IMR-90 (cell line): ENCODE results near the gene NDUFA3. TPM values are rescaled to one million over a fixed set of nuclear protein-coding genes. Genes with fewer than 3 reads are reported as not detected.

Experiments
- ATAC-seq: fragments of 200-7000 bp; cut with Tn5 transposase; 2 replicates; pipeline ENCODE4 v1.9.1; 2020; ENCODE audit warnings: low read depth, mild to moderate bottlenecking, moderate library complexity
- BruUV-seq: library from RNA; stranded (reverse); fragments of 400-500 nt; replicated peaks from 2 replicates; lab custom pipeline; 2021; lab: Mats Ljungman, UMichigan
- CTCF ChIA-PET: fragments of 300-600 bp; formaldehyde crosslinking; extraction: SDS; loops from one replicate; lab custom pipeline; 2021; ENCODE audit warnings: antibody characterized with exemption; lab: Yijun Ruan, JAX
- POLR2A ChIA-PET: fragments of 300-600 bp; sonication (Branson Sonifier 250); formaldehyde crosslinking; loops from one replicate; lab custom pipeline; 2022; ENCODE audit warnings: antibody characterized with exemption; ENCODE audit not compliant: unreplicated experiment; lab: Charles Lee
- DNase-seq: peaks from one replicate; pipeline ENCODE4 v3.0.0; 2013
- H2AFZ ChIP-seq: replicated peaks from 2 replicates; pipeline ENCODE3; 2013; ENCODE audit warnings: low read length, mild to moderate bottlenecking; ENCODE audit not compliant: poor library complexity
- H2AK5ac ChIP-seq: 2 replicates; pipeline ENCODE4 v1.6.1; 2013; ENCODE audit warnings: low read depth, low read length, inconsistent platforms
- H2AK9ac ChIP-seq: replicated peaks from 2 replicates; pipeline ENCODE3; 2013; ENCODE audit warnings: mild to moderate bottlenecking, low read depth, low read length, moderate library complexity; ENCODE audit not compliant: poor library complexity
- H2BK120ac ChIP-seq: 2 replicates; pipeline ENCODE4 v1.6.1; 2013; ENCODE audit warnings: low read depth, low read length, inconsistent platforms
- H2BK15ac ChIP-seq: 3 replicates; pipeline ENCODE4 v1.6.1; 2013; ENCODE audit warnings: low read depth, low read length, inconsistent platforms
- H2BK20ac ChIP-seq: 2 replicates; pipeline ENCODE4 v1.6.1; 2013; ENCODE audit warnings: low read depth, mild to moderate bottlenecking, inconsistent platforms, low read length, moderate library complexity
- H2BK5ac ChIP-seq: 2 replicates; pipeline ENCODE4 v1.6.1; 2013; ENCODE audit warnings: mild to moderate bottlenecking, low read depth, low read length, inconsistent platforms; ENCODE audit not compliant: poor library complexity, severe bottlenecking
- H3K14ac ChIP-seq: replicated peaks from 2 replicates; pipeline ENCODE4 v1.6.1; 2013; ENCODE audit warnings: low read depth, low read length, inconsistent platforms
- H3K18ac ChIP-seq: 2 replicates; pipeline ENCODE4 v1.6.1; 2013; ENCODE audit warnings: low read depth, low read length, control low read depth
- H3K23ac ChIP-seq: 2 replicates; pipeline ENCODE4 v1.6.1; 2013; ENCODE audit warnings: low read depth, low read length, inconsistent platforms
- H3K27ac ChIP-seq: 2 replicates; pipeline ENCODE4 v1.5.1; 2013; ENCODE audit warnings: mild to moderate bottlenecking, control low read depth, low read length; ENCODE audit not compliant: insufficient read depth
- H3K27me3 ChIP-seq: 2 replicates; pipeline ENCODE4 v1.6.1; 2013; ENCODE audit warnings: low read length; ENCODE audit not compliant: control insufficient read depth, insufficient read depth
- H3K36me3 ChIP-seq: 2 replicates; pipeline ENCODE4 v1.6.1; 2013; ENCODE audit warnings: low read length, mixed read lengths; ENCODE audit not compliant: control insufficient read depth, insufficient read depth
- H3K4ac ChIP-seq: 2 replicates; pipeline ENCODE4 v1.6.1; 2013; ENCODE audit warnings: low read depth, low read length, inconsistent platforms
- H3K4me1 ChIP-seq: 2 replicates; pipeline ENCODE4 v1.6.1; 2013; ENCODE audit warnings: low read length, mixed read lengths; ENCODE audit not compliant: control insufficient read depth, insufficient read depth
- H3K4me2 ChIP-seq: 2 replicates; pipeline ENCODE4 v1.6.1; 2013; ENCODE audit warnings: low read depth, mild to moderate bottlenecking, control low read depth, low read length, moderate library complexity
- H3K4me3 ChIP-seq: 2 replicates; pipeline ENCODE4 v1.5.1; 2013; ENCODE audit warnings: low read depth, mild to moderate bottlenecking, control low read depth, low read length, moderate library complexity; ENCODE audit not compliant: insufficient read depth
- H3K56ac ChIP-seq: 2 replicates; pipeline ENCODE4 v1.6.1; 2013; ENCODE audit warnings: low read length, inconsistent platforms; ENCODE audit not compliant: insufficient read depth; ENCODE audit errors: extremely low read depth
- H3K79me1 ChIP-seq, 2 experiments: 2 replicates each; pipeline ENCODE4 v1.6.1; 2013; ENCODE audit warnings: low read length in 2 of 2, inconsistent platforms in 1 of 2, low read depth in 1 of 2
- H3K9ac ChIP-seq: 2 replicates; pipeline ENCODE4 v1.6.1; 2013; ENCODE audit warnings: low read depth, low read length, control low read depth
- H3K9me1 ChIP-seq: 2 replicates; pipeline ENCODE4 v1.6.1; 2013; ENCODE audit warnings: low read length, inconsistent platforms; ENCODE audit not compliant: insufficient read depth
- H3K9me3 ChIP-seq: 2 replicates; pipeline ENCODE4 v1.6.1; 2013; ENCODE audit warnings: low read length; ENCODE audit not compliant: control insufficient read depth, insufficient read depth
- H4K20me1 ChIP-seq: 2 replicates; pipeline ENCODE4 v1.6.1; 2013; ENCODE audit warnings: low read length, inconsistent platforms; ENCODE audit not compliant: insufficient read depth
- H4K5ac ChIP-seq: 2 replicates; pipeline ENCODE4 v1.6.1; 2013; ENCODE audit warnings: mild to moderate bottlenecking, low read depth, low read length, control low read depth
- H4K8ac ChIP-seq, 2 experiments: 2 replicates each; pipeline ENCODE4 v1.6.1; 2013; ENCODE audit warnings: low read depth in 2 of 2, low read length in 2 of 2, control low read depth in 1 of 2, inconsistent platforms in 1 of 2
- H4K91ac ChIP-seq: 2 replicates; pipeline ENCODE4 v1.6.1; 2013; ENCODE audit warnings: low read depth, low read length, inconsistent platforms; ENCODE audit not compliant: insufficient read depth
- BHLHE40 ChIP-seq: fragments of 150-350 bp; IDR thresholded peaks from 2 replicates; pipeline ENCODE4 v1.6.1; 2016; ENCODE audit warnings: mild to moderate bottlenecking, low read depth, low read length
- CEBPB ChIP-seq: IDR thresholded peaks from 2 replicates; pipeline ENCODE4 v1.6.1; 2012; ENCODE audit warnings: low read depth, low read length, improper control_type of control experiment
- CHD1 ChIP-seq: IDR thresholded peaks from 2 replicates; pipeline ENCODE4 v1.6.1; 2012; ENCODE audit warnings: low read depth, low read length, improper control_type of control experiment
- CTCF ChIP-seq: conservative IDR thresholded peaks from 2 replicates; pipeline ENCODE4 v1.5.1; 2012; ENCODE audit warnings: mild to moderate bottlenecking, low read depth, low read length, improper control_type of control experiment
- ELK1 ChIP-seq: fragments of 150-350 bp; IDR thresholded peaks from 2 replicates; pipeline ENCODE4 v1.6.1; 2016; ENCODE audit warnings: low read depth, mild to moderate bottlenecking, low read length, moderate library complexity, borderline replicate concordance
- FOS ChIP-seq: fragments of 150-350 bp; IDR thresholded peaks from 2 replicates; pipeline ENCODE4 v1.6.1; 2016; ENCODE audit warnings: low read depth, low read length
- MAZ ChIP-seq: IDR thresholded peaks from 2 replicates; pipeline ENCODE4 v1.6.1; 2012; ENCODE audit warnings: low read depth, mild to moderate bottlenecking, low read length, improper control_type of control experiment, moderate library complexity, borderline replicate concordance
- MXI1 ChIP-seq: IDR thresholded peaks from 2 replicates; pipeline ENCODE4 v1.6.1; 2012; ENCODE audit warnings: low read depth, mild to moderate bottlenecking, low read length, moderate library complexity, borderline replicate concordance
- NFE2L2 ChIP-seq: fragments of 150-350 bp; IDR thresholded peaks from 2 replicates; pipeline ENCODE4 v1.6.1; 2016; ENCODE audit warnings: low read depth, mild to moderate bottlenecking, low read length
- POLR2A ChIP-seq: IDR thresholded peaks from 2 replicates; pipeline ENCODE4 v1.6.1; 2012; ENCODE audit warnings: mild to moderate bottlenecking, low read depth, low read length
- RAD21 ChIP-seq: IDR thresholded peaks from 2 replicates; pipeline ENCODE4 v1.6.1; 2012; ENCODE audit warnings: low read length, improper control_type of control experiment
- RCOR1 ChIP-seq: IDR thresholded peaks from 2 replicates; pipeline ENCODE4 v1.6.1; 2012; ENCODE audit warnings: mild to moderate bottlenecking, low read length, improper control_type of control experiment; ENCODE audit not compliant: insufficient replicate concordance
- RFX5 ChIP-seq: IDR thresholded peaks from 2 replicates; pipeline ENCODE4 v1.8.0; 2012; ENCODE audit warnings: low read depth, mild to moderate bottlenecking, low read length, moderate library complexity
- SMC3 ChIP-seq: fragments of 150-350 bp; IDR thresholded peaks from 2 replicates; pipeline ENCODE4 v1.6.1; 2016; ENCODE audit warnings: low read depth, mild to moderate bottlenecking, antibody characterized with exemption, low read length, moderate library complexity
- USF2 ChIP-seq: fragments of 150-350 bp; IDR thresholded peaks from 2 replicates; pipeline ENCODE4 v1.6.1; 2017; ENCODE audit warnings: mild to moderate bottlenecking, antibody characterized with exemption, low read length, low read depth
- WGBS, 2 experiments: methylation state at CpG; one replicate each; pipeline versions ENCODE4 v1.1.5 to v1.1.7; 2013; ENCODE audit warnings: missing lambda C conversion rate in 2 of 2; ENCODE audit not compliant: insufficient read length in 1 of 2; ENCODE audit errors: extremely low coverage in 2 of 2; 5-methylcytosine and 5-hydroxymethylcytosine counted together
- dilution Hi-C: fragments of 300-500 bp; cut with HindIII; formaldehyde crosslinking; loops from one replicate; pipeline ENCODE4 v1.14.3; 2018; ENCODE audit warnings: low sequenced_read_pairs; ENCODE audit not compliant: unreplicated experiment
- in situ Hi-C: fragments of 300-500 bp; cut with MboI; formaldehyde crosslinking; loops from 3 replicates; pipeline ENCODE4 v1.14.3; 2019; ENCODE audit warnings: low sequenced_read_pairs, inconsistent platforms, mixed read lengths
- intact Hi-C: fragments of 100-400 bp; cut with micrococcal nuclease; formaldehyde crosslinking; loops from 2 replicates; pipeline ENCODE4 v1.10.0; 2022
- polyA plus RNA-seq, 3 experiments: library from polyadenylated mRNA; depleted of rRNA; stranded (reverse); fragments of >200 nt; gene quantifications; 2 replicates each; pipeline ENCODE4 v1.2.3, GENCODE V29; 2012; ENCODE audit warnings: low replicate concordance in 1 of 3
- total RNA-seq: library from RNA; depleted of rRNA; stranded (reverse); fragments of >200 nt; gene quantifications from 2 replicates; pipeline ENCODE4 v1.2.3, GENCODE V29; 2012

Gene NDUFA3
- total and polyA plus RNA-seq, 2 of the 4 experiments (the other 2 are of a cell fraction), result 7.9 to 85.0 TPM

- WGBS, 2 experiments, result 89% methylated on average over 9 of the region's 12 CpGs; no CpG with 5 or more reads in 1 of the 2 experiments
- no peak overlapping the region for H3K27ac ChIP-seq
- H3K14ac ChIP-seq, result no peak overlapping the region
- no peak overlapping the region for H3K4ac ChIP-seq
- no peak overlapping the region for H2BK15ac ChIP-seq
- H2BK20ac ChIP-seq, result no peak overlapping the region
- no peak overlapping the region for H4K8ac ChIP-seq
- in situ Hi-C loops, result loop anchor here (25.0 kb wide), 1 partner anchor 1513 kb away; the partner anchor contains the start of gene U2AF2
- H3K56ac ChIP-seq, result no peak overlapping the region
- no peak overlapping the region for H3K18ac ChIP-seq
- no peak overlapping the region for H2AK9ac ChIP-seq
- no peak overlapping the region for H4K91ac ChIP-seq
- DNase-seq (no peak), ATAC-seq (no peak)
- H3K4me3 ChIP-seq, result no peak overlapping the region
- BruUV-seq, result no TSS peak
- H2AK5ac ChIP-seq, result no peak overlapping the region
- CTCF ChIA-PET, result no interaction called here
- H3K27me3 ChIP-seq, result no peaks in the 10 kb centered on the region
- no peak overlapping the region for H2AFZ ChIP-seq
- H3K9me3 ChIP-seq, result no peaks in the 10 kb centered on the region
- H4K5ac ChIP-seq, result no peak overlapping the region
- H4K20me1 ChIP-seq, result peaks cover 11% of the 10 kb centered on the region; the same call in 1 of the 2 replicates
- POLR2A ChIA-PET, result no interaction called here
- intact Hi-C loops, result no loop called here
- H3K79me1 ChIP-seq, result peaks cover 8 to 18% of the 10 kb centered on the region in 2 experiments; a peak in 3 of 4 replicates
- H3K36me3 ChIP-seq, result peaks cover 88% of the 10 kb centered on the region
- no peak overlapping the region for H2BK5ac ChIP-seq
- no peaks in the 10 kb centered on the region for H3K9me1 ChIP-seq
- H2BK120ac ChIP-seq, result no peak overlapping the region
- H3K4me2 ChIP-seq, result no peak overlapping the region
- no peak overlapping the region for H3K23ac ChIP-seq
- dilution Hi-C loops, result no loop called here
- no peaks in the 10 kb centered on the region for H3K4me1 ChIP-seq
- H3K9ac ChIP-seq, result no peak overlapping the region
- TF ChIP-seq MXI1 (no peak), RFX5 (no peak), CTCF (no peak), SMC3 (no peak), RAD21 (no peak), POLR2A (no peak), FOS (no peak), CHD1 (no peak), ELK1 (no peak), BHLHE40 (no peak), MAZ (no peak), NFE2L2 (no peak), USF2 (no peak), RCOR1 (no peak), CEBPB (no peak)
Observed at GRCh38 chr19:54149021-54149812, 46.6 kb downstream of the NDUFA3 start.
